NCI-H748 (cell line): ENCODE results near the gene ARMC10.
"Not testable (repeated sequence)": the region's sequence is repeated elsewhere in the genome, so short reads cannot be mapped to it uniquely, and the experiment has no call there.

ENCODE experiments used
- DNase-seq: peaks from one replicate; lab custom pipeline; 2025; ENCODE audit not compliant: unreplicated experiment; lab: John Stamatoyannopoulos, UW

ARMC10 gene

DNA sequence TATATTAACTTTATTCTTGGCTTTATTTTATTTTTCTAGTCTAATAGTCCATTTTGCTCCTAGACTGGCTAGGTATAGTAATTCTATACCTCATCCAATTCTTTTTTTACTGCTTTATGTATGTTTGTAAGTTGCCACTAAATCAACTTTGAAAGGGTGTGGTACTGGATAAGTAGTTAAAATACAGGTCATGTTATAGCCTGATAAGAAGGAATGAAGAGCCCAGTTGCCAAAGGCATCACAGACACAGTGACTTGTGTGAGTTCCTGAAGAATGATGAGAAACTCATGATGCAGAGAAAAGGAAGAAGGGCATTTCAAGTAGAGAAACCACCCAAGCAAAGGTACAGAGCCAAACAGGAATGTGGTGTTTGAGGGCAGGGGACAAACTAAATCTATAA, 46.7 kb downstream of the ARMC10 start:
- DNase-seq: no peak

DNA sequence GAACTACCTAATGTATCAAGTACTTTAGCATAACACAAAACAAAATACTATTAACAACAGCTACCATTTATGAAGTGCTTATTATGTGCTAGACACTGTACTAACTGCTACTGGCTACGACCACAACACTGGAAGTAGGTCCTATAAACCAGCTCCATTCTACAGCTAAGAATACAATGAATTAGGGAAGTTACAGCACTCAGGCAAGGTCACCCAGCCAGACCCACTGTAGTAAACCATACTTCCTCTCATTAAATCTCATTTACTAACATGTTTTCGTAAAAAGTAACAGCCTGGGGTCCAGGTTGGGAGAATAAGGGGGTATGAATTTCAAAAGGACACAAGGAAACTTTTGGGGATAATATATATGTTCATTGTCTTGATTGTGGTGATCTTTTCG, 48.6 kb downstream of the ARMC10 start:
- no peak for DNase-seq

DNA sequence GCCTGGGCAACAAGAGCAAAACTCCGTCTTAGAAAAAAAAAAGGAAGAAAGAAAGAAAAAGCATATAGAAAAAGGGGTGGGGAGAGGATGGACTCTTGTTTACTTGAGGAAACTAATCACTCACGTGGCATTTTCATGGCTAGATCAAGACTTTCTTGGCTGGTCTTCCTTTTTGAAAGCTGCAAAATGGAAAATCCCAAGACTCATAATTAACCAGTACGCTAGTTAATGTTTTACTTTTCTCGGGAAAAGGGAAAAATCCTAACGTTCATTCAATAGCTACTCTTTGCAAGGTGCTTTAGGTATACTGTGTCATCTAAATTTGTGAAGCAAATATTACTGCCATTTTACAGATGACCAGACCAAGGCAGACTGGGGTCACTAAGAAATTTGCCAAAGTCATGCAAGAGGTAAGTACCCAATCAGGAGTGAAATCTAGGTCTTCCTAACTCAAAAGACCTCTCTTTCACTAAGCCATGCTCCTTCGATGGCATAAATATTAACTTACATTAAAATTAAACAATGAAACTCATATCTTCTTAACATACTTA, 49.6 kb downstream of the ARMC10 start:
- no peak for DNase-seq

DNA sequence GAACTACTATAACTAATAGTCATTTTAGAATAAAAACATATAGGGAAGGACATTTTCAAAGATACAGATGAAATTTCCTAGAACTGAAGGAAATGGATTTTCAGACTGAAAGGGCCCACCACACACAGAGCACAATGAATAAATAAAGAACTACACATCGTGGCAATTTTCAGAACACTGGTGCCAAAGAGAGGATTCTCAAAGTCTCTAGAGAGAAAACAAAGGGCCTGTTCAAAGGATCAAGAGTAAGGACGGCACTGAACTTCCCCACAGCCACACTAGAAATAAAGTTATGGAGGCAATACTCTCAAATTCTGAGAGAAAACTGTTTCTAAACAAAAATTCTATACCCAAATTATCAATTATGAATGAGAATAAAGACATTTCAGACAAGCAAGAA, 52.1 kb downstream of the ARMC10 start:
- no peak for DNase-seq

DNA sequence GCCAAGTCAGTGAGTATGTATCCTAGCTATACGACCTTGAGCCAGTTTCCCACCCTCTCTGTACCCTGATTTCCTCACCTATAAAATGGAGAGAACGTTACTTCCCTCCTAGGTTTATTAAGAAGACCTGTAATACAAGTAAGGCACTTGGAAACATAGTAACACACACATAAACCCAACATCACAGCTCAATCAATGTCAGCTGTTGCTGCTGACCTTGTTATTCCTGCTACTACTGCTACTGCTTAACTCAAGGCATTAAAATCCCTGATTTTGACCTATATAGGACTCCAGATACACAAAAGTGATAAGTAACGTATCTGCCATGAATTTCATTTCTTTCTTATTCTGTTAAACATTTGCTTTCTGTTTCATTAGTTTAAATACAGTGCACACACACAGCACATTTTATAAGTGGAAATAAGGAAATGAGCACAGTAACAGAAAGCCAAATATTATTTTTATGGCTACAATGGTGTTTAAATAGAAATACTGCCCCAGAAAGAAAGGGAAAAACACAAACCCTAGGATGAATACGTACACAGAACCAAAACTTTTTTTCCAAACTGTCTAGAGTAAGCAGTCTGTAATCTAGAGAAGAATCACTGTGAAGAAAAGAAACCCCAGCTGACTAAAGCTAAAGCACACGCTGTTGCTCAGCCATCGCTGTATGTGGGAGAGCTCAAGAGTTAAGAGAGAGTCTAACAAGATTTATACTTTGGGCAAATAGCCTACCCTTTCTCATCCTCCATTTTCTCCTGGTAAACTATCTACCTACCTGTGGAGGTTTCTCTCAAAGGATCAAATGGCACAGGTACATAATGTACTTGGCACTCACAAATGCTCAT, 55.0 kb downstream of the ARMC10 start:
- no peak for DNase-seq

DNA sequence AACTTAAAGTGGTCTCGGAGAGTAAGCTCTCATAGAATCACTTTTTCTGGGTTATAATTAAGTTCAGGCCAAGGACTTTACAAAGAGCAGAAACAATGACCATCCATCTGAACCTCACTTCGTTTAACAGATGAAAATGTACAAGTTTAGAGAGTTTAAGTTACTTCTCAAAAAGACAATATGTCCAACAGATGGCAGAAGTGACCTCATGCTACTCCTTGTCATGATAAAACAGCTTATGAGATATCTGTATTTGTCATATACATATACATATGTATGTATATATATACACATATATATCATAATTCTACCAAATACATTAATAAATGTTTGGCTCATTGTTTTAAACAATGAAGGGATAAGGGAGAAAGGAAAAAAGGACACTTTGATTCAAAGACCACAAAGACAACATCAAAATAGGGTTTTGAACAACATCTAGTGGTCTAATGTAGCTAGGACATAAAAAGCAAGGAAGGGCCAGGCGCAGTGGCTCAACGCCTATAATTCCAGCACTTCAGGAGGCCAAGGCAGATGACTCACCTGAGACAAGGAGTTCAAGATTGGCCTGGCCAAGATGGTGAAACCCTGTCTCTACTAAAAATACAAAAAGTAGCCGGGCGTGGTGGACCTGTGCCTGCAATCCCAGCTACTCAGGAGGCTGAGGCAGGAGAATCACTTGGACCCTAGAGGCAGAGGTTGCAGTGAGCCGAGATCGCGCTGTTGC, 56.1 kb downstream of the ARMC10 start:
- no peak for DNase-seq

DNA sequence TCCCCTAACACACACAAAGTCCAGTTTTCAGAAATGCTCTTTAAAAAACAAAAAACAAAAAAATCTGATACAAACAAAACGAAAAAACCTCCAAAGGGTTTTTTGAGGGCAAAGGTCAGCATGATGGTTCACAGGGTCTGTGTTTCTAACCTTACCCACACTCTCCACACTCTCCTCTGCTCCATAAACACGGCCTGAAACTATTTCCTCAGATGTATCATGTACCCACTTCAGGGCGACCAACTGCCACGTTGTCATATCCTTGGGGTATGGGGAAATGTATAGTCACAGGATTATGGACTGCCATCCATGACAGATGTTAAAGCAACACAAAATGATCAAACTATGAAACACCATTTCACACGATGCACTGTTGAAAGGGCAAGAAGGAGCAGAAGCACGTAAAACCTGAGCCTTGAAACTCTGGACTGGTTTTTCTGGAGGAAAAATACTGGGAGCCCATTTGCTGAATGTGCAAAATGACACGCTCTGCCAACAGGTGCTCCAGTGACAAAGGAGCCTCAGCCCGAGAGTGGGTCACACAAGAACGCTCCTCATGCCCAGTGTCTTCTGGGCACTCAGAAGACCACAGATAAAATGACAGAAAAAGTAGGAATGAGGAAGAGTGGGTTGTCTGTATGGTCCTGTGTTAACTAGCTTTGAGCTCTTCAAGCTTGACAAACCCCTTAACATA, 58.2 kb downstream of the ARMC10 start:
- DNase-seq: no peak

DNA sequence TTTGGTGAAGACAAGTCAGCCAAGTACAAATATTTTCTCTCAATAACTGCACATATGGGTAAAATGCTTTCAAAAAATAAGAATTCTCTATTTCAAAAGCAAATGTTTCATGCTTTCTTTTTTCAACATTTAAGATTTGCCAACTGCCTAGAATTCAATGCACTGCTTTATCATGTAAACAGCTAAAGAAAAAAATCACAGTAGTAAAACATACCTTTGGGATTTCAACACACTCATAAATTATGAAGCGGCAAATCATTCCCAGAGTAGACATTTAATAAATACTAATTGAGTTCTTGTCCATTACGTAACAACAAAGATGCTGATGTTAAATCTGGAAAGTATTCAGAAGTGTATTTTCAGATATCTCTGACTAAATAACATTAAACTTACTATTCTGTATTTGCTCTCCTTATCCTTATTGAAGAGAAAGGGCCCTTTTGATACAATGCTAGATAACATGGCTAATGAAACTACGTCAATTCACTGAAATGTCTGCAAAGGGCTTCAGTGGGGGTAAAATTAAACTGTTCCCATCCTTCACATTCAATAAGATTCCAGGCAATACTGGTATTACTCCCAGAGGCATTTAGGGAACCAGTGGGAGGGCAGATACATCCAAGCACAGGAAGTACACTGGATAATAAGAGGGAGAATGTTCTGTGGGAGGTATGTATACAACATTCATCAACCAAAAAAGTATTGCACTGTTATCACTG, 60.1 kb downstream of the ARMC10 start:
- DNase-seq: no peak

DNA sequence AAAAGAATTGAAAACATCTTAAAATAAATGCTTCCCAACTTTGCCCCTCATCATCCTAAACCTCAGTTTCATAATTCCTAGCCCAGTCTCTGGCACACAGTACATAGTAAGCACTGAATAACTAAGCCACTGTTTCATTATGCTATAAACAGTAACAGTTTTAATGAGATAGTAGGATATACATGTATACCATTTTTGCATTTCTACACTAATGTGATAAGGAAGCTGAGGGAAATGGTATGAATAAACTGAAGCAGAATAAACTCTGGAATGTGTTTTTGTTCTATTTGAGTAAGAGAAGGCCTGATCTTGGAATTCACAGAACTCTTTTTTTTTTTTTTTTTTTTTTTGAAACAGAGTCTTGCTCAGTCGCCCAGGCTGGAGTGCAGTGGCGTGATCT, 65.1 kb downstream of the ARMC10 start:
- DNase-seq: no peak

DNA sequence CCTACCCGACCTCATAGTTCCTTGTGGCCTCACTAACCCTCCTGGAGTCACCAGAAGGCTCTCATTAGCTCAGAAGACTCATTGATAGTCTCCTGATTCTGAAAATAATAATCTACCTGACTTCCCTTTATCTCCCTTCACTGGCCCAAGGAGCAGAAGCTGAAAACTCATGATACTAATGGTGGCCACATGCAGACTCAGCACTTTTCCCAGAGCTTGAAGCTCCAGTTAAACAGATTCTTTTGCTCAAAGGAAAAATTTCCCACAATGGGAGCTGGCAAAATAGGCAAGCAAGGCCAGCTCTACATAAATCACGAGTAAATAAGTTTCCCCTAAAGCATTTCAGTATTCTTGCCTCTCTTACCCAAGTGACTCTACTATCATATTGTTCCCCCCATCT, 65.7 kb downstream of the ARMC10 start:
- no peak for DNase-seq

DNA sequence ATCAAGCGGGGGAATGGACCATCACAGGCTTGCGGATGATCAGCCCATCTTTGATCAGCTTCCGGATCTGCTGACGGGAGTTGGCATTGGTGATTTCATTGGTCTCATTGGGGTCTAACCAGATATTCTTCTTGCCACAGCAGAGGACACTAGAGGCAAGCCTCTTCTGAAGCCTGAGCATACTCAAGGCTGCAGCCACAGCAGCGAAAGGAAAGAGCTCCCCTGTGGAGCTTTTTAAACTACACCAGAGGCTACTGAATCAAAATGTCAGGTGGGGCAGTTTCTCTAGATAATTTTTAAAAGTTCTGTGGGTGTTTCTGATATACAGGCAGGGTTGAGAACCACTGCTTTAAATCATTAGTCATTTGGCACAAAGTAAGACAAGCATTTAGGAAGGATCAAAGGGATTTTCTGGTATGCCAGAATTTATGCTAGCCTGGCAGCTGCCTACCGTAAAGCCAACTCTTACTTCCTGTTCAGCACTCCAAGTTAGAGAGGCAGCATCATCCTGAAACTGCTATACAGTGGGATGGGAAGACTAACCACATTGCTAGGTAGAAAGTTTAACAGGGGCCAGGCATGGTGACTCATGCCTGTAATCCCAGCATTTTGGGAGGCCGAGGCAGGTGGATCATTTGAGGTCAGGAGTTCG, 66.9 kb downstream of the ARMC10 start:
- no peak for DNase-seq

DNA sequence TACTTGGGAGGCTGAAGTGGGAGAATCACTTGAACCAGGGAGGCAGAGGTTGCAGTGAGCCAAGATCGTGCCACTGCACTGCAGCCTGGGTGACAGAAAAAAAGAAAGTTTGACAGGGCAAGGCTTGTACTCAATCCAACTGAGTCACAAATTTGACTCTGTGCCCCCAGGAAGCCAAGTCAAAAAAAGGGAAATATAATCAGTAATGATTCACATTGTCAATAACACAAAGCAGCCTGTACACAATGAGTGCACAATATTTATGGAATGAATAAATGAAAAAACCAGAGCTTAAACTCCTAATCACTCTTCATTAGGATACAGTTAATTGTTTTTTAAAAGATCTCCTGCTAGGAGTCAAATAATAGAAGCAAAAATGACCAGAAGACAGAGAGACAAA, 67.6 kb downstream of the ARMC10 start:
- no peak for DNase-seq

DNA sequence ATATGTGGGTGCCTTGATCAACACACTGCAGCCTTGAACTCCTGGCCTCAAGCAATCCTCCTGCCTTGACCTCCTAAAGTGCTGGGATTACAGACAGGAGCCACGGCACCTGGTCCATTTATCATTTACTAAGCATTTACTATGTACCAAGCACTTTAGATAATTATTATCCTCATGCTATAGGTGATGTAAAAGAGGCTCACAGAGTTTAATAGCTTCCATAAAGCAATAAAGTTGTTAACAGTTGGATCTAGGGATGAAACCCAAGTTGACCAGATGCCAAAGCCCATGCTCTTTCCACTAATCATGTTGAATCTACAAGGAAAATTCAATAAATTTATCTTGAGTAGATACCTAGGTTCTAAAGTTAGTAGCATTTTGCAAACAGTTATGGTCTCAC, 68.9 kb downstream of the ARMC10 start:
- DNase-seq: no peak

DNA sequence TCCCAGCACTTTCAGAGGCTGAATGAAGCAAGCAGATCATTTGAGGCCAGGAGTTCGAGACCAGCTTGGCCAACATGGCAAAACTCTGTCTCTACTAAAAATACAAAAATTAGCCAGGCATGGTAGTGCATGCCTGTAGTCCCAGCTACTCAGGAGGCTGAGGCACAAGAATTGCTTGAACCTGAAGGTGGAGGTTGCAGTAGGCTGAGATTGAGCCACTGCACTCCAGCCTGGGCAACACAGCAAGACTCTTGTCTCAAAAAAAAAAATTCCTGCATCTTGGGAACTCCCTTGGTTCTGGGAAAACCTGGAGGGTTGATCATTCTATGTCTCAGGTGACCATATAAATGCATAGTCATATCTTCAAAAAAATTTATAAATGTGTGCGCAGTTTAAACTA, 69.8 kb downstream of the ARMC10 start:
- not testable (repeated sequence) for DNase-seq

DNA sequence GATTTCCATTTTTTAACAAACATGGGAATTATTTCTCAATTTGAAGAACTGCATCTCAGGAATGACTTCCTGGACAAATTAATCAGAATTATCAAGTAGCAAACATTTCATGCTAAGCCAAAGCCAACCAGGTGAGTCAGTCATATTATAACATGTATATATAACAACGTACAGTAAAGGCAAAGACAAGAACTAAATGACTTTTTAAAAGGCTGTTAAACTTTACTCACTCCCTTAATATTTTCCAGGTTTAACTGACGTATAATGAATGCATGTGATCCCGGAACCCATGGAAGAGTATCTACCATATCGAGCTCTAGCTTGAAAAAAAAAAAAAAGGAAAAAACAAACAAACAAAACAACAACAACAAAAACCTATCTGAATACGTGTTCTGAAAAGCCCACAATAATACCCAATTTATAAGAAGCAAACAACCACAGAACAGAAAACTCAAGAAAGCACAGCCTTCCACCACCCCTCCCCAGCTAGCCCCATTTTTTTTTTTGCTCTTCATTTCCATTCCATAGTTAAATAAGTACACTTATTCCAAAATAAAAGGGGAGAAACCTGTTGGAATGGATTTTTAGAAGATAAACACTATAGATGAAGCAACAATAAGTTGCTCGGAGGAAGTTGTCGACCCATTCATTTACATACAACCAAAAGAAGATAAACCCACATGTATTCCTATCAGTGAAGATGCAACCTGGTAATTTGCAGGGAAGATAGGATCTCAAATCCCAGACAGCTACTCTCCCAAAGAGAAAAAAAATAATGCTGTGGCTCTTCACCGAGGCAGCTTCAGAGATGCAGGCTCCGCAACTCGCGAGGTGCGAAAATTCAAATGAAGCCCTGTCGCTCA, 73.4 kb downstream of the ARMC10 start:
- DNase-seq: no peak
